ENCODE results near the gene FCHO1.
"Not testable (repeated sequence)": the region's sequence is repeated elsewhere in the genome, so short reads cannot be mapped to it uniquely, and the experiment has no call there.

Gene FCHO1

GRCh38 chr19:17795495-17795856 lies 44.2 kb downstream of the FCHO1 start:
- no peak for DNase-seq

GRCh38 chr19:17796013-17796837 lies 44.9 kb downstream of the FCHO1 start:
- DNase-seq = no peak

- no peak for DNase-seq
These were observed 45.7 kb downstream of the FCHO1 start for GRCh38 chr19:17796838-17797423.

- peak; percentile 48 for DNase-seq
These were observed 46.3 kb downstream of the FCHO1 start for GRCh38 chr19:17797424-17798201.

GRCh38 chr19:17798599-17798998 lies 47.3 kb downstream of the FCHO1 start:
- not testable (repeated sequence) for DNase-seq

GRCh38 chr19:17802137-17802858 lies 51.0 kb downstream of the FCHO1 start:
- DNase-seq = no peak

- peak; percentile 42 for DNase-seq
These were observed 52.1 kb downstream of the FCHO1 start for GRCh38 chr19:17803264-17803896.

- no peak for DNase-seq
These were observed 54.1 kb downstream of the FCHO1 start for GRCh38 chr19:17805427-17805826.

GRCh38 chr19:17806945-17807344 lies 55.7 kb downstream of the FCHO1 start:
- DNase-seq = peak; percentile 34

GRCh38 chr19:17807731-17808316 lies 56.5 kb downstream of the FCHO1 start:
- DNase-seq = no peak

GRCh38 chr19:17811103-17811502 lies 59.8 kb downstream of the FCHO1 start:
- DNase-seq = no peak

- DNase-seq = no peak
These were observed 60.4 kb downstream of the FCHO1 start for GRCh38 chr19:17811681-17812080.

- no peak for DNase-seq
These were observed 60.8 kb downstream of the FCHO1 start for GRCh38 chr19:17812099-17812498.

GRCh38 chr19:17817668-17818363 lies 66.5 kb downstream of the FCHO1 start:
- no peak for DNase-seq

GRCh38 chr19:17821190-17821589 lies 69.9 kb downstream of the FCHO1 start, which contains the start of gene INSL3:
Gene INSL3, minus strand, starts transcription at chr19:17821519. Its CDS starts 13 bp downstream, at chr19:17821506.
- DNase-seq = no peak

GRCh38 chr19:17824339-17824738 lies 73.1 kb downstream of the FCHO1 start:
- no peak for DNase-seq

- no peak for DNase-seq
These were observed 75.3 kb downstream of the FCHO1 start for GRCh38 chr19:17826508-17827056.

GRCh38 chr19:17829855-17830566 lies 78.7 kb downstream of the FCHO1 start:
- DNase-seq = no peak

GRCh38 chr19:17830567-17831418 lies 79.5 kb downstream of the FCHO1 start:
- peak; percentile 65 for DNase-seq

Measured in activated CD4-positive, alpha-beta T cell treated with anti-CD3 and anti-CD28 coated beads, Interleukin-10, Interleukin-2, amounts not matched to agents 100 ng/mL and 50 ng/mL, durations not matched to agents 16 hours and 8 hours (primary cell).